GM23338 (cell line): Measurements from ENCODE around the gene PGGT1B. TPM values are rescaled to one million over a fixed set of nuclear protein-coding genes. Genes with fewer than 3 reads are reported as not detected.

Experiments used
- ATAC-seq: fragments of 200-7000 bp; cut with Tn5 transposase; 3 replicates; pipeline ENCODE4 v1.9.1; 2020
- DNase-seq: peaks from one replicate; pipeline ENCODE4 v3.0.0-alpha.2; 2015; ENCODE audit warnings: low spot score
- H2AFZ ChIP-seq: fragments of 200-600 bp; sonication (generic); 2 replicates; pipeline ENCODE4 v1.8.0; 2016; ENCODE audit warnings: antibody characterized with exemption, mild to moderate bottlenecking, moderate library complexity
- H3F3A ChIP-seq: fragments of 200-600 bp; sonication (generic); replicated peaks from 2 replicates; pipeline ENCODE4 v1.8.0; 2017; ENCODE audit warnings: antibody characterized with exemption, mixed run types, low read depth
- H3K27ac ChIP-seq: fragments of 200-600 bp; sonication (generic); 2 replicates; pipeline ENCODE4 v1.6.1; 2016; ENCODE audit warnings: low read depth
- H3K27me3 ChIP-seq: fragments of 200-600 bp; sonication (generic); 2 replicates; pipeline ENCODE4 v1.8.0; 2016; ENCODE audit warnings: mild to moderate bottlenecking, mixed run types, moderate library complexity; ENCODE audit not compliant: insufficient read depth
- H3K36me3 ChIP-seq: fragments of 200-600 bp; sonication (generic); 2 replicates; pipeline ENCODE4 v1.8.0; 2016; ENCODE audit warnings: mild to moderate bottlenecking; ENCODE audit not compliant: insufficient read depth
- H3K4me1 ChIP-seq: fragments of 200-600 bp; sonication (generic); 2 replicates; pipeline ENCODE4 v1.8.0; 2016; ENCODE audit warnings: mild to moderate bottlenecking, moderate library complexity; ENCODE audit not compliant: insufficient read depth
- H3K4me2 ChIP-seq: fragments of 200-600 bp; sonication (generic); 2 replicates; pipeline ENCODE4 v1.7.1; 2017; ENCODE audit warnings: mixed run types
- H3K4me3 ChIP-seq: fragments of 200-600 bp; sonication (generic); 2 replicates; pipeline ENCODE4 v1.6.1; 2016; ENCODE audit warnings: mixed run types
- H3K79me2 ChIP-seq: fragments of 200-600 bp; sonication (generic); replicated peaks from 2 replicates; pipeline ENCODE4 v1.8.0; 2017; ENCODE audit warnings: mild to moderate bottlenecking; ENCODE audit not compliant: insufficient read depth
- H3K9me2 ChIP-seq: fragments of 200-600 bp; sonication (generic); 2 replicates; pipeline ENCODE4 v1.8.0; 2017; ENCODE audit not compliant: insufficient read depth
- H4K20me1 ChIP-seq: fragments of 200-600 bp; sonication (generic); replicated peaks from 2 replicates; pipeline ENCODE4 v1.8.0; 2017; ENCODE audit warnings: mild to moderate bottlenecking; ENCODE audit not compliant: insufficient read depth
- H3K27ac Mint-ChIP-seq: 2 replicates; pipeline ENCODE4 v1.8.0; 2020; ENCODE audit warnings: inconsistent platforms, mild to moderate bottlenecking, moderate library complexity, mixed read lengths
- H3K27me3 Mint-ChIP-seq: 3 replicates; pipeline ENCODE4 v1.8.0; 2022; ENCODE audit warnings: low read depth, mild to moderate bottlenecking, moderate library complexity, mixed read lengths, inconsistent platforms; ENCODE audit not compliant: insufficient read depth, poor library complexity
- H3K36me3 Mint-ChIP-seq: 3 replicates; pipeline ENCODE4 v1.8.0; 2021; ENCODE audit warnings: low read depth, mild to moderate bottlenecking, inconsistent platforms, moderate library complexity, mixed read lengths
- H3K4me1 Mint-ChIP-seq: 3 replicates; pipeline ENCODE4 v1.8.0; 2020; ENCODE audit warnings: mild to moderate bottlenecking, inconsistent platforms, mixed read lengths
- H3K4me3 Mint-ChIP-seq: 3 replicates; pipeline ENCODE4 v1.8.0; 2021; ENCODE audit warnings: moderate library complexity, mild to moderate bottlenecking, inconsistent platforms, mixed read lengths
- H3K9me3 Mint-ChIP-seq: 3 replicates; pipeline ENCODE4 v1.8.0; 2020; ENCODE audit warnings: moderate library complexity, mild to moderate bottlenecking, inconsistent platforms, mixed read lengths
- CREB1 ChIP-seq: fragments of 250-450 bp; sonication (Bioruptor Pico); IDR thresholded peaks from 2 replicates; pipeline ENCODE4 v1.5.0; 2020; ENCODE audit warnings: low read depth, mild to moderate bottlenecking, moderate library complexity
- CTCF ChIP-seq, 2 experiments: fragments of 200-600 bp in 1 of 2; sonication (generic) in 1 of 2; conservative IDR thresholded peaks; 2 replicates each; pipeline versions ENCODE4 v1.5.1 to v1.6.1; 2016 to 2017; ENCODE audit warnings: antibody characterized with exemption in 2 of 2, low read depth in 2 of 2, mild to moderate bottlenecking in 2 of 2, moderate library complexity in 1 of 2
- ETS1 ChIP-seq: IDR thresholded peaks from 2 replicates; pipeline ENCODE4 v1.6.1; 2016; ENCODE audit warnings: antibody characterized with exemption
- EZH2 ChIP-seq: fragments of 200-600 bp; sonication (generic); IDR thresholded peaks from one replicate; pipeline ENCODE4 v1.8.0; 2017; ENCODE audit warnings: antibody characterized with exemption, mild to moderate bottlenecking, low read depth; ENCODE audit not compliant: unreplicated experiment
- EZH2phosphoT487 ChIP-seq: fragments of 200-600 bp; sonication (generic); IDR thresholded peaks from one replicate; pipeline ENCODE4 v1.8.1; 2018; ENCODE audit warnings: antibody characterized with exemption; ENCODE audit not compliant: unreplicated experiment
- JUNB ChIP-seq: IDR thresholded peaks from one replicate; pipeline ENCODE4 v1.6.1; 2016; ENCODE audit warnings: antibody characterized with exemption; ENCODE audit not compliant: unreplicated experiment
- NANOG ChIP-seq: IDR thresholded peaks from 2 replicates; pipeline ENCODE4 v1.6.1; 2016; ENCODE audit warnings: antibody characterized with exemption, borderline replicate concordance
- POLR2AphosphoS5 ChIP-seq: IDR thresholded peaks from 2 replicates; pipeline ENCODE4 v1.6.1; 2016; ENCODE audit warnings: antibody characterized with exemption, low read depth
- REST ChIP-seq: IDR thresholded peaks from one replicate; pipeline ENCODE4 v1.6.1; 2018; ENCODE audit warnings: antibody characterized with exemption; ENCODE audit not compliant: unreplicated experiment
- STAT1 ChIP-seq: IDR thresholded peaks from one replicate; pipeline ENCODE4 v1.6.1; 2016; ENCODE audit warnings: antibody characterized with exemption; ENCODE audit not compliant: unreplicated experiment
- ZNF114 ChIP-seq: fragments of 250-450 bp; sonication (Bioruptor Pico); IDR thresholded peaks from 2 replicates; pipeline ENCODE4 v1.5.0; 2020; ENCODE audit warnings: mild to moderate bottlenecking, moderate library complexity
- ZNF331 ChIP-seq: fragments of 250-450 bp; sonication (Bioruptor Pico); IDR thresholded peaks from 2 replicates; pipeline ENCODE4 v1.5.0; 2020; ENCODE audit warnings: low read depth, mild to moderate bottlenecking, moderate library complexity
- ZNF462 ChIP-seq: fragments of 250-450 bp; sonication (Bioruptor Pico); IDR thresholded peaks from 2 replicates; pipeline ENCODE4 v1.5.0; 2020; ENCODE audit warnings: mild to moderate bottlenecking, moderate library complexity
- long read RNA-seq: library from polyadenylated mRNA; unstranded; transcript quantifications from one replicate; pipeline ENCODE4 v2.0.0, GENCODE V29; 2020; ENCODE audit not compliant: unreplicated experiment
- polyA plus RNA-seq: library from polyadenylated mRNA; unstranded; fragments of >200 nt; fragmentation: Nextera tagmentation; extraction: Ambion mirVana; gene quantifications from 2 replicates; pipeline ENCODE4 v1.2.1, GENCODE V29; 2016
- total RNA-seq: library from RNA; depleted of rRNA; stranded (reverse); fragments of >200 nt; shearing (Covaris generic); gene quantifications from 2 replicates; pipeline ENCODE4 v1.2.3, GENCODE V29; 2014; rRNA removed

PGGT1B gene
- total RNA-seq (12.9 and 13.0 TPM in 2 replicates), polyA plus RNA-seq (6.4 and 8.6 TPM in 2 replicates)
- long read RNA-seq, full-length matches to known transcripts, result 7 of 14 reads
- long read RNA-seq, partial matches to known transcripts, result 1 of 14 reads
- long read RNA-seq, other reads (novel, unspliced or antisense), result 6 of 14 reads

- peaks cover 5% of the 10 kb centered on the region; the same call in 2 of the 3 replicates for H3K36me3 Mint-ChIP-seq
- H3K9me3 Mint-ChIP-seq, result no peaks in the 10 kb centered on the region
- peak within 1 kb of the TSS; percentile 90 for H3K4me3 Mint-ChIP-seq
Measured at GRCh38 chr5:115262321-115263077, at the start of gene PGGT1B. TSS of gene PGGT1B (minus strand) at chr5:115262877. CDS start at chr5:115262851, 26 bp downstream.

More at GRCh38 chr5:115262321-115263077, at the start of gene PGGT1B:
- Histone ChIP-seq H3K4me3 (peak within 1 kb of the TSS; percentile 75), H3K4me2 (peak within 1 kb of the TSS; percentile 81), H3K27ac (peak within 1 kb of the TSS; percentile 81; the same call in 1 of the 2 replicates), H3K4me1 (peaks cover 8% of the 10 kb centered on the region; the same call in 1 of the 2 replicates), H3K9me2 (no peaks in the 10 kb centered on the region), H3K36me3 (peaks cover 2% of the 10 kb centered on the region; the same call in 1 of the 2 replicates), H3K27me3 (no peaks in the 10 kb centered on the region), H3F3A (no peaks in the 10 kb centered on the region), H4K20me1 (no peaks in the 10 kb centered on the region), H3K79me2 (peaks cover 48% of the 10 kb centered on the region), H2AFZ (peak within 1 kb of the TSS; percentile 91)
- DNase-seq (peak; percentile 81), ATAC-seq (peak; percentile 96)
- H3K27me3 Mint-ChIP-seq, result peaks cover 6% of the 10 kb centered on the region
- H3K4me1 Mint-ChIP-seq, result peaks cover 18% of the 10 kb centered on the region
- TF ChIP-seq ETS1 (peak; percentile 73; the same call in 1 of the 2 replicates), JUNB (no peak), EZH2phosphoT487 (no peak), NANOG (0 out of 2 replicates have a peak, but pooled peaks have one; percentile 6), CTCF (conservative IDR thresholded peaks at IDR 0.05; ENCODE audit: low read depth in 2 of 2) (no peak), ZNF331 (CRISPR knock-in tag) (no peak), EZH2 (no peak), STAT1 (no peak), ZNF462 (CRISPR knock-in tag) (no peak), ZNF114 (CRISPR knock-in tag) (no peak), CREB1 (CRISPR knock-in tag) (peak; percentile 76), POLR2AphosphoS5 (peak; percentile 83), REST (peak; percentile 11)
- peak within 1 kb of the TSS; percentile 93 for H3K27ac Mint-ChIP-seq
